ENCODE results near the gene KNDC1.

The KNDC1 gene

DNA sequence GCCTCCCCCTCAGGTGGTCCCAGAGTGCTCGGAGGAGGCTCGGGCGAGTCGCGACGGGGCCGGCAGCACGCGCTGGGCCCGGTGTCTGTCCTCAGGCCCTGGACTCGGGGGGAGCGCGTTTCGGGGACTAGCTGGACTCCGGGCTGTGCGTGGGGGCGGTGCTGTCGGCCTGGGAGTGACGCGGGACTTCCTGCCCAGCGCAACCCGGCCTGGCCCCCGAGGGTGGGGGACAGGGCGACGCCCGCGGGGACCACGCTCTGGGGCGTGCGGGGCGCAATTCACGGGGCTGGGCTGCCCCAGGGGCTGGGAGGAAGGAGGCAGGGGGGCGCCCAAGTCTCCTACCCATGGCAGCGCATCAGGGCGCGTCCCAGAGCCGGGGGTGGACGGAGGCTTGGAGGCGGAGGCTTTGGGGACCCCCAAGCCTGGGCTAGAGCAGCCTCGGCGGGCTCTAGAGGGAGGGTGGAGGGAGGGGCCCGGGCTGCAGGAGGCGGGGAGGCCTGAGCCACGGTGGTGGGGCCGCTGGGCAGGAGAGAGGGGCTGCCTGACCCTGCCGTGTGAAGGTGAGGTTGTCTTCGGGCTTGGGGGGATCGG is 75.3 kb downstream of the KNDC1 start:
- 0 out of 22 replicates have a peak, but pooled peaks cover 0 to 3% (median 0%) of the 10 kb centered on the region in 11 experiments for H3K9me3 ChIP-seq (replicated peaks in 1 of 11)
- peaks cover 0 to 36% (median 14%) of the 10 kb centered on the region in 11 experiments; a peak in 12 of 22 replicates for H4K20me1 ChIP-seq
- peak overlapping the region in 1 of 11 experiments; percentile 16; a peak in 2 of 22 replicates for H3K27ac ChIP-seq
- H3K4me2 ChIP-seq = peak overlapping the region; percentile 49 to 88 (median 81); a peak in 21 of 22 replicates
- TF ChIP-seq Cebpa-rat (IDR thresholded peaks at IDR 0.05) = no peak
- peak overlapping the region in 3 of 10 experiments; percentile 23 to 54 (median 38); a peak in 6 of 20 replicates for H3K4me3 ChIP-seq
- H3K4me1 ChIP-seq = peaks cover 37 to 72% (median 58%) of the 10 kb centered on the region in 10 experiments
- H3K27me3 ChIP-seq = peaks cover 89 to 97% (median 94%) of the 10 kb centered on the region in 11 experiments
- H3K36me3 ChIP-seq = no peaks in the 10 kb centered on the region
- peak overlapping the region in 1 of 11 experiments; percentile 11; a peak in 1 of 22 replicates for H3K9ac ChIP-seq

DNA sequence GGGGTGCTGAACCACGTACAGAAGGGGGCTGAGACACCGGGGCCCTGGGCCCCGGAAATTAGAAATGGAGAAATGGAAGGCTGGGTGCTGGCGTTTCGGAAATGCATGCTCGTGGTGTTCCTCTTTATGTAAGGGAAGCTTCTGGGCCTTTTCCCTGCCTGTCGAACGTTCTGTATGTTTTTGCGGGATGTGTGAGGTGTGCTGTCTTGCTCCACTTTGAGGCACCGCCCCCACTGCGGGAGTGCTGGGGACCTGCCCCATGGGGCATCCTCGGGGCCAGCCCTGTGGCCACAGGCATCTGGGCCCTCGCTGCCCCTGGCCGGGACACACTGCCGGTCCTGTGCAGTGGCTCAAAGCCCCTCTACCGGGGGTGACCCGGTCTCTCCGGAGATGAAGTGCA is 75.9 kb downstream of the KNDC1 start:
- Histone ChIP-seq H4K20me1 (peaks cover 0 to 36% (median 14%) of the 10 kb centered on the region in 11 experiments; a peak in 12 of 22 replicates), H3K9ac (no peak overlapping the region), H3K9me3 (replicated peaks in 1 of 11) (no peaks in the 10 kb centered on the region), H3K4me1 (peaks cover 43 to 75% (median 60%) of the 10 kb centered on the region in 10 experiments), H3K4me3 (peak overlapping the region in 1 of 10 experiments; percentile 28; a peak in 1 of 20 replicates), H3K27ac (no peak overlapping the region), H3K36me3 (no peaks in the 10 kb centered on the region), H3K4me2 (peak overlapping the region in 10 of 11 experiments; percentile 21 to 88 (median 70); a peak in 16 of 22 replicates), H3K27me3 (peaks cover 86 to 94% (median 90%) of the 10 kb centered on the region in 11 experiments)
- TF ChIP-seq Cebpa-rat (IDR thresholded peaks at IDR 0.05) = no peak

DNA sequence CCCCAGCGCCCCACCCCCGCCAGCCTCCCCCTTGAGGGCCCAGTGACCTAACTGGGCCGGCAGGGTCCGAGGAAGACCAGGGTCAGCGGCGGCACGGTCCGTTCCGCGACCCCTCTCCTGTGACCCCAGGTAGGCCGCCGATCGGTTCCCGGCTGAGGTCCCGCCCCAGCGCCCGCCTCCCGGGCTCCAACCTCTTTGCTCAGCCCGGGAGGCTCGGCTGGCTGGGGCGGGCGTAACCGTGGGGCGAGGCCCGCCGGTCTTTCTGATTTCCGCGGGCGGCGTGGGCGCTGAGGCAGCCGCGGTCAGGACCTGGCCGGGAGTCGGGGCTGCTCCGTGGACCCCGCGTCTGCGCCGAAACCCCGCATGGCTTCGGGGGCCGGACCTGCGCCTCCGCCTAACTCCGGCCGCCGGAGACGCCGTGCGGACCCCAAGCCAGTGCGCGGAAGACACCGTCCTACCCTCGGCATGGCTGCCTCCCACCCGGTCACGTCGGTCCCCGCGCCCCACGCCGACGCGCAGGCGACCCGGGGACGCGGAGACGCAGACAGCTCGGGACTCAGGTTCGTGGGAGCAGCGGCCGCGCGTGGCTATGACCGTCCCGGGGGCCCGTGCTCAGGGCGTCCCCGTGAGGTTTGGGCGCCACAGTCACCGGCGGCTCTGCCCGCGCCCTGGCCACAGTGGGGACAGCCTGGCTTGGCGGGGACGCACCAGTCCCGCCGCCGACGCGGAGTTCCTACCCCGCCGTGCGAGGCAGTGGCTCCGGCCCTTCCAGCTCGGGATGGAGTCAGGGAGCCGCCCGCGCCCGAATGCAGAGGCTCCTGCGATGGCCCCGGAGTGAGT is 76.6 kb downstream of the KNDC1 start:
- Histone ChIP-seq H3K27me3 (peaks cover 86 to 94% (median 90%) of the 10 kb centered on the region in 11 experiments), H3K4me3 (peak overlapping the region in 7 of 10 experiments; percentile 3 to 57 (median 34); a peak in 11 of 20 replicates), H3K4me2 (peak overlapping the region; percentile 14 to 88 (median 59); a peak in 21 of 22 replicates), H4K20me1 (peaks cover 0 to 36% (median 14%) of the 10 kb centered on the region in 11 experiments; a peak in 13 of 22 replicates), H3K9me3 (replicated peaks in 1 of 11) (no peaks in the 10 kb centered on the region), H3K9ac (peak overlapping the region in 2 of 11 experiments; percentile 29 to 47; a peak in 1 of 22 replicates), H3K27ac (no peak overlapping the region; a peak in 1 of 22 replicates), H3K4me1 (peaks cover 50 to 75% (median 63%) of the 10 kb centered on the region in 10 experiments), H3K36me3 (no peaks in the 10 kb centered on the region)
- no peak for TF ChIP-seq Cebpa-rat (IDR thresholded peaks at IDR 0.05)

DNA sequence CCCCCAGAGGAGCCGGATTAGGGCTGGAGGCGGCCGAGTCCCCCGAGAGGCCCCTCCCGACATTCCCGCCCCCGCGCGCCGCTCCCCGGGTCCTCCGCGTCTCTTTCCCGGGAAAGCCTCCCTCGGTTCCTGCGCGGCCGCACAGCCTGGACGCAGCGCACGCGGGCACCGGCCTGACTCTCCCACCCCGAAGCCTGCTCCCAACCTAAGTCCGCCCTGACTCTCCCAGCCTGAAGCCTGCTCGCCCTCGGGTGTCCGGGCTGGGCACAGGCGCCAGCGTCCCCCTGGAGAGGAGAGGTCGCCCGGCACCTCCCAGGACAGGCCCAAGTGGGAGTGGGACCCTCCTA is 77.2 kb downstream of the KNDC1 start:
- Histone ChIP-seq H4K20me1 (peaks cover 0 to 39% (median 10%) of the 10 kb centered on the region in 11 experiments; a peak in 12 of 22 replicates), H3K4me1 (peaks cover 56 to 75% (median 63%) of the 10 kb centered on the region in 10 experiments), H3K36me3 (no peaks in the 10 kb centered on the region), H3K27ac (no peak overlapping the region), H3K9ac (0 out of 22 replicates have a peak overlapping the region, but pooled peaks of 1 of the 11 experiments have one; percentile 29), H3K27me3 (peaks cover 83 to 94% (median 90%) of the 10 kb centered on the region in 11 experiments), H3K9me3 (replicated peaks in 1 of 11) (no peaks in the 10 kb centered on the region), H3K4me2 (peak overlapping the region; percentile 23 to 88 (median 59); a peak in 14 of 22 replicates), H3K4me3 (peak overlapping the region in 3 of 10 experiments; percentile 34 to 52 (median 42); a peak in 3 of 20 replicates)
- no peak for TF ChIP-seq Cebpa-rat (IDR thresholded peaks at IDR 0.05)

GRCh38 chr10:133237588-133238465 is 77.8 kb downstream of the KNDC1 start, which contains the start of gene VENTX:
TSS of gene VENTX (plus strand) at chr10:133237855. CDS start at chr10:133237915, 60 bp downstream.
- H3K27me3 ChIP-seq = peaks cover 77 to 92% (median 87%) of the 10 kb centered on the region in 11 experiments
- peak within 1 kb of the TSS in 7 of 10 experiments; percentile 3 to 57 (median 34); a peak in 11 of 20 replicates for H3K4me3 ChIP-seq
- H3K4me2 ChIP-seq = peak within 1 kb of the TSS; percentile 23 to 88 (median 59)
- no peak within 1 kb of the TSS for H3K27ac ChIP-seq
- H3K4me1 ChIP-seq = peaks cover 58 to 79% (median 67%) of the 10 kb centered on the region in 10 experiments
- H3K9ac ChIP-seq = peak within 1 kb of the TSS in 2 of 11 experiments; percentile 29 to 47; a peak in 1 of 22 replicates
- H4K20me1 ChIP-seq = peaks cover 0 to 39% (median 10%) of the 10 kb centered on the region in 11 experiments; a peak in 11 of 22 replicates
- TF ChIP-seq Cebpa-rat (IDR thresholded peaks at IDR 0.05) = no peak
- no peaks in the 10 kb centered on the region for H3K9me3 ChIP-seq (replicated peaks in 1 of 11)
- H3K36me3 ChIP-seq = no peaks in the 10 kb centered on the region

GRCh38 chr10:133238466-133238804 is 78.4 kb downstream of the KNDC1 start:
- no peak overlapping the region for H3K27ac ChIP-seq
- no peak overlapping the region for H3K4me3 ChIP-seq
- no peak overlapping the region for H3K9ac ChIP-seq
- no peaks in the 10 kb centered on the region for H3K9me3 ChIP-seq (replicated peaks in 1 of 11)
- H3K27me3 ChIP-seq = peaks cover 71 to 92% (median 85%) of the 10 kb centered on the region in 11 experiments
- peak overlapping the region in 4 of 11 experiments; percentile 45 to 88 (median 70); a peak in 5 of 22 replicates for H3K4me2 ChIP-seq
- no peaks in the 10 kb centered on the region for H3K36me3 ChIP-seq
- peaks cover 58 to 85% (median 73%) of the 10 kb centered on the region in 10 experiments for H3K4me1 ChIP-seq
- H4K20me1 ChIP-seq = peaks cover 0 to 39% (median 10%) of the 10 kb centered on the region in 11 experiments; a peak in 11 of 22 replicates
- no peak for TF ChIP-seq Cebpa-rat (IDR thresholded peaks at IDR 0.05)

GRCh38 chr10:133239990-133240389 is 80.0 kb downstream of the KNDC1 start:
- Histone ChIP-seq H3K9ac (0 out of 22 replicates have a peak overlapping the region, but pooled peaks of 1 of the 11 experiments have one; percentile 25), H3K36me3 (no peaks in the 10 kb centered on the region), H3K27ac (no peak overlapping the region), H3K9me3 (replicated peaks in 1 of 11) (no peaks in the 10 kb centered on the region), H3K4me3 (no peak overlapping the region; a peak in 1 of 20 replicates), H3K27me3 (peaks cover 57 to 91% (median 74%) of the 10 kb centered on the region in 11 experiments), H3K4me1 (peaks cover 56 to 98% (median 88%) of the 10 kb centered on the region in 10 experiments), H4K20me1 (peaks cover 0 to 39% (median 10%) of the 10 kb centered on the region in 11 experiments; a peak in 12 of 22 replicates), H3K4me2 (peak overlapping the region; percentile 46 to 99 (median 93); a peak in 21 of 22 replicates)
- TF ChIP-seq Cebpa-rat (IDR thresholded peaks at IDR 0.05) = no peak
